Stimulated activated CD4-positive, alpha-beta T cell treated with anti-CD3 and anti-CD28 coated beads, Interleukin-1b, Interleukin-23, amount 100 ng/mL, for 48 hours (primary cell): ENCODE data around the gene CNPY1.

Source experiments
- DNase-seq: peaks from one replicate; pipeline ENCODE4 v3.0.0-alpha.2; 2020

CNPY1 gene

GRCh38 chr7:155463114-155463811, 83.1 kb downstream of the CNPY1 start:
- DNase-seq, result no peak

GRCh38 chr7:155462163-155462735, 84.1 kb downstream of the CNPY1 start:
- DNase-seq, result no peak

GRCh38 chr7:155461631-155462030, 84.7 kb downstream of the CNPY1 start:
- no peak for DNase-seq

- DNase-seq, result no peak
These were observed 85.3 kb downstream of the CNPY1 start for GRCh38 chr7:155460926-155461613.

- DNase-seq, result no peak
These were observed 86.5 kb downstream of the CNPY1 start for GRCh38 chr7:155459700-155460461.

- no peak for DNase-seq
These were observed 87.3 kb downstream of the CNPY1 start for GRCh38 chr7:155458878-155459699.

GRCh38 chr7:155458111-155458877, 88.1 kb downstream of the CNPY1 start, which contains the start of gene EN2:
Gene EN2 (plus strand): TSS chr7:155458129. CDS start chr7:155458378, 249 bp downstream.
- DNase-seq, result no peak

- no peak for DNase-seq
These were observed 88.7 kb downstream of the CNPY1 start for GRCh38 chr7:155457544-155458110.

- no peak for DNase-seq
These were observed 89.4 kb downstream of the CNPY1 start for GRCh38 chr7:155456738-155457543.

- DNase-seq, result no peak
These were observed 90.3 kb downstream of the CNPY1 start for GRCh38 chr7:155455776-155456737.

GRCh38 chr7:155455132-155455693, 91.1 kb downstream of the CNPY1 start:
- no peak for DNase-seq

- DNase-seq, result no peak
These were observed 91.9 kb downstream of the CNPY1 start for GRCh38 chr7:155454183-155455112.

GRCh38 chr7:155453296-155454182, 92.8 kb downstream of the CNPY1 start:
- DNase-seq, result no peak

- no peak for DNase-seq
These were observed 93.7 kb downstream of the CNPY1 start for GRCh38 chr7:155452505-155453295.

GRCh38 chr7:155451840-155452239, 94.5 kb downstream of the CNPY1 start:
- DNase-seq, result no peak
